NCI-H1092 (cell line): ENCODE measurements around the gene CDC25C.
A peak's percentile ranks its signal among the peaks of the same experiment; 100 is the strongest.
"Not testable (repeated sequence)": the region's sequence is repeated elsewhere in the genome, so short reads cannot be mapped to it uniquely, and the experiment has no call there.

Experiments
- DNase-seq: peaks from one replicate; lab custom pipeline; 2025; lab: John Stamatoyannopoulos, UW

The CDC25C gene

DNA sequence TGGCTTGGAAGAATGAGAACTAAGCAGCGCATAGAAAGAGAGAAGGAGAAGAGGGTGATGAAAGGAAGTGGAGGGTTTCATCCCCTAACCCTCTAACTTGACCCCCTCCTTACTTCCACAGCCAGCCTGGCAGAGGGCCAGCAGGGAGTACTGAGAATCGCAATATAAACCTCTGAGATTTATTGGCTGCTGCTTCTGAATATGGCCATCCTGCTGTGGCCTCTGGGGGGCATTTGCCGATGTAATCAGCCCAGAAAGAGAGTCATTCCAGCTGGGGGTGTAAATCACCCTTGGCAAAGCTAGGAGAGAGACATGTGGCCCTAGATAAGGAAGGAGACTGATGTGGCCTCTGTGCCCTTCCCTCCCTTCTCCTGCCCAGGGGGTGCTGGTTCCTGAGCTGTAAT lies 56.2 kb downstream of the CDC25C start:
- DNase-seq, result peak; percentile 3

DNA sequence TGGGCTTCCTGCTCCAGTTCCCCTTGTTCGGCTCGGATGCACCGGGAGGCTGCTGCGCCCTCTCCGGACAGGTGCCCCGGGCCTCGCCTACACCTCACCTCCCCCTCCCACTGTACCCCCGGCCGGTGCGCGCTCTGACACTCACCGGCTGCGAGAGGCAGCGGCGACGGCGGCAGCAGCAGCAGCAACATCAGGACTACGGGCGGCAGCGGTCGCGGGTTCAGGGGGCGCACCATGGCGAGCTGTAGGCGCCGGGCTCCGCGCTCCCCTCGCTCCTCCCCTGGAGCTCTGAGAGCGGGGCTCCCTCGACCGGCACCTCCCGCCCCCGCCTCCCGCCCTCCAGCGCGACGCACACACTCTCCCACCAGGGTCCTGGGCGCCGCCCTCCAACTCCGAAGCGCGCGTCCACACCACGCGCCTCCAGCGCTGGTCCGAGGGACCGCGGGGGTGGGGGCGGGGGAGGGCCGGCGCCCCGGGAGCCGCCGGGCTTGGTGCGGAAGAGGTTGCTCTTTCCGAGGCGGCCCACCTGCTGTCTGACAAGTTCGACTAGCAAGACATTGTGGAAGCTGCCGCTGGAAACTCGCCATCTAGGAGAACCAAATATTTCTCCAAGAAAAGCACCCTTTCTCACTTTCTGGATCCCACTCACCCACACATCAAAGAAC lies 57.3 kb downstream of the CDC25C start, which contains the start of gene GFRA3:
GFRA3 (minus strand) TSS at position 433 of the 665 bp plus-strand sequence; CDS start at position 236, 197 bp downstream.
- no peak for DNase-seq

DNA sequence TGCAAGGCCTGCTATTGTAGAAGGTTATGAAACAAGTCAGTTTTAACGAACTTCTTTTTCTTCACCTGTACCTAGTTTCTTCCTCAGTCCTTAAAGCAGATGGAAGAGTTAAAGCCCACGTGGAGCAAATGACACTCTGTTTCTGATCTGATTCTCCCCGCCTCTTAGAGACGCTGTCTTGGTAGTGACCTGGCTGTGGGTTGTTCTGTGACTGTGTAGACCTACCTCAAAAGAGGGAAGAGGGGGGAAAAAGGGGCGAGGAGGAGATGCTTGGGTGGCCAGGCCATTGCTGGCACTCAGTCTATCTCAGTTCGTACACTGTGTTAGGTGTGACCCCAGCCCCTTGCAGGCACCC lies 57.8 kb downstream of the CDC25C start:
- DNase-seq, result no peak

DNA sequence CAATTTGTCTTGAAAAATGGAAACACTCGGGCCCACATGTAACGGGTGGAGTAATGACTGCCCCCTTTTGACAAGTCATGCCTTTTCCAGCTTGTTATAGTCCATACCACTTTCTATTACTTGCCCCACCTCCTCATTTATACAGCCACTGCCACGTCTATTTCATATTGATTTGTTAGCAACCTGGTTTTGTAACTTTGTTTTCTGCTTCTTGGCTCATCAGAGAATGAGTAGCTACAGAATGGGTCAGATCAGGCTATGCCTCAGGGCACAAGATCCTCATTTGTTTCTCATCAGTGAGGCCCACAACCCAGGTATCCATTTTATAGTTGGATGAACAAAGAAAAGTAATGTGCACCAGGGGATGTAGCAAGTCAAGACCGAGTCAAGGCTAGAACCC lies 58.9 kb downstream of the CDC25C start:
- no peak for DNase-seq

DNA sequence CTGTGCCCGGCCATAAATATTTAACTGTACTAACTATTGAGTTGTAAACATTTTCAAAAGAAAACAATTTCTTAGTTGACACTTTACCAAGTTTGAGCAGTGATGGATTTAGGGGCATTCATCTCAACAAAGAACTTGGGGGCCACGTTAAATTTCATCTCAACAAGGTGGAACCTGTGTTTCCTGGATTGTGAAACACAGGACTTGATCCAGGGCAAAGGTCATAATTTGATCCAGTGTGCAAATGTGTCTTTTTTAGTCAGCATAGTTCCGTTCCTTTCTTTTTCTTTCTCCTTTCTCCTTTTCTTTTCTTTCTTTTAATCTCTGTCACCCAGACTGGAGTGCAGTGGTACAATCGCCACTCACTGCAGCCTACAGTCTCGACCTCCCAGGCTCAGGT lies 60.3 kb downstream of the CDC25C start:
- DNase-seq, result no peak

DNA sequence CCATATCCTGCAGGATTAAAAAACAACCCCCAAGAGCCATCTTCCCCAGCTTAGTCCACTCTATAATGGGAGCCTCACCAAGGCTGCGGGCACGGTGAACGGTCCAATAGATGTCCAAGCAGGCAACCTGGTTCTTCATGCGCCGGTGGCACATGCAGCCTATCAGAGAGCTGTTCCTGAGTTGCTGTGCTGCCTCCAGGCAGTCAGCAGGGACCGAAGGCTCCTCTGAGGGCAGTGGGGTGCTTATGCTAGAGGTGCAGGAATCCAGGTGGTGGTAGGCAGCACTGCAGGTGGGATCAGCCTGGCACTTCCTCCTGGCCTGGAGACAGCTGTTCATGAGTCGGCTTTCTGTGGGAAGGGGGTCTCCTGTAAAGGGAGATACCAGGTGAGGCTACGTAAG lies 67.4 kb downstream of the CDC25C start:
- DNase-seq, result no peak

DNA sequence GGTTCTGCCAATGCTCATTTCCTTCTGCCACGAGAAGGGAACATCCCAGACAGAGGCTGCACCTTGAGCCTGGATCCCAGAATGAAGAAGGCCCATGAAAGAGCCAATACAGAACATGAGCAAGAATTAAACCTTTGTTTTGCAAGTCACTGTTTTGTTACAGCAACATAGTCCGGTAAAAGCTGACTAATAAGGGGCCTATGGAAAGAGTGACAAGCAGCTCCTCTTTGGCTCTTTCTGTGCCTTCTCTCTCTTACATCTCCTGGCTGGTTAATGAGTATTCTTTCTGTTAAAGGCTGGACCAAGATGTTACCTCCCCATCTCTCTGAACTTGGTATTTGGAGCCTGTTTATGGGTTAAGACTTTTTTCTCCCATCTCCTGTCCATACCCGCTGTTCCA lies 68.0 kb downstream of the CDC25C start:
- no peak for DNase-seq

DNA sequence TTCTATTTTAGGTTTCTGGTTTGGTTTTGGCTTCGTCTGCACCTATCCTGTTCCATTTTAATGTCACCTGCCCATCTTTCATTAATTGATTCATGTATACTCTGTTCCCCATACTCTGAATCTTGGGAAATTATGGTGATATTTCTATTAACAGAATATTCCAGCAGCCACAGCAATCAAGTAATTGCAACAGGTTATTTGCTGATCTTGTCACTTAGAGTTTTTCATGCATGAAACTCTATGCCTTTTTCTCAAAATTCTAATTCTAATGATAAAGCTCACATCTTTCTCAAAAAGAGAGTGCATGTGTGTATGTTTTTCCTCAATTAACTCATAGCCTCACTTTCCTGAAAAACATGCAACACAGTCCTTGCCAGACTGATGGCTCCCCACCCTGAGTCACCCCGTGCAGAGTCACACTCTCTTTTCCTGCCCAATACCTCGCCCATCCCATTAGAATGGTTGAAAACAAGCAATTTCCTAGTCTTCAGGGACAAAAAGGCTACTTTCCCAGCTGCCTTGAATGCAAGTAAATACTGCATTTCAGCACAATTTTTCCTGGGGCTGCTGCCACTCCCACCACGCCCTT lies 72.8 kb downstream of the CDC25C start:
- DNase-seq, result no peak

DNA sequence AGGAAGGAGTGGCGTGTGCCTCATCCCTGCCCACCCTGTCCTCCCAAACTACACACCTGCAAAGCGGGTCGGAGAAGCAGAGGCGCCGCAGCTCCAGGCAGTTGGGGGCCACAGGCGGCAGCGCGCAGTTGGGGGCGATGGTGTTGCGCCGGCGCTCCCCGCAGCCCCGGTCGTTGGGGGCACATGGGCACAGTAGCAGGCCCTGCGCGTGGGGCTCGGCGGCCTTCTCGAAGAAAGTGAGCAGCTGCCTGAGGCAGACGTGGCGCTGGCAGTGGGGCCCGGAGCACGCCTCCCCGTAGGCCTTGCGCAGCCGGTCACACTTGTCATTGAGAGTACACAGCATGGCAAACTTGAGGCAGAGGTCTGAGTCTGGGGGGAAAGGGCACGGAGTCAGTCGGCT lies 74.0 kb downstream of the CDC25C start:
- DNase-seq, result no peak

DNA sequence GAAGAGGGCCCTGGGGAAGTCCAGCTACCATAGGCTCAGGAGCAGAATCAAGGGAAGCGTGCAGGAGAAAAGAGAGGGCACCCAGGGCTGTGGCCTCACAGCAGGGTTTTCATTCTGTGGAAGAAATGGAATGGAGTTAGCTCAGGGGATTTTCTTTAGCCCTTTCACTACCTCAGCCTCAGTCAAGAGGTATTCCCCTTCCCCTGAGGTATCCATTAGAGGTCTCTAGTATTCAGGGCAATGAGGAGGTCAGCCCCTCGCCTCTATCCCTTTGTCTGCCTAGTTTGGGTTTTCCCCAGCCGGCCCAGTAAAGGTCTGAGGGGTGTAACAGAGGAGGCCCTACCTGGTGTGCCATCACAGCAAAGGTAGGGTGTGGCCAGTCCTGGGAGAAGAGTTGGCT lies 78.7 kb downstream of the CDC25C start:
- no peak for DNase-seq

DNA sequence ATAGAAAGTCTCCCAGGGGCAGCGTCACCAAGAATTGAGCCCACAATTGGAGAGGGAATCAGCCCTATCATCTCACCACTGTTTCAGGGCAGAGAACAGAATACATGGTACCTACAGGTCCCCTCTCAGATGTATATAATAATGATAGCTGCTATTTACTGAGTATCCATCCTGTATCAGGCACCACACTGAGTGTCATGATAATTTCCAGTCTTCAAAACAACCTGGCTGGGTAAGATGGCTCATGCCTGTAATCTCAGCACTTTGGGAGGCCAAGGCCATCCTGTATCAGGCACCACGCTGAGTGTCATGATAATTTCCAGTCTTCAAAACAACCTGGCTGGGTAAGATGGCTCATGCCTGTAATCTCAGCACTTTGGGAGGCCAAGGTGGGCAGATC lies 83.8 kb downstream of the CDC25C start:
- not testable (repeated sequence) for DNase-seq

DNA sequence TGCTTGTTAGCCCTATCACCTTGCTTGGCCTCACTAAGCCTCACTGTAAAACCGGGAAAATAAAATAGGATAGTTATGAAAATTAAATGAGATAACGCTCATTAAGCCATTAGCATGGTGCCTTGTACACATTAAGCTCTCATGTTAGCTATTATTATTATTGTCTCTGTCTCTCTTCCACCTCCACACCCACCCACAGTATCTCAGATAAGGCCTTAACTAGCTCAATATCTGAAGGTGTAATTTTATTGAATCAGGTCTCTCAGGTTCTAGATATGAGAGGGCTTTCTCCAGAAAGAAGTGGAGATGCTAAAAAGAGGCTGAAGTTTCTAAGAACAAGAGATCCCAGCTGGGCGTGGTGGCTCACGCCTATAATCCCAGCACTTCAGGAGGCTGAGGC lies 84.8 kb downstream of the CDC25C start:
- no peak for DNase-seq

DNA sequence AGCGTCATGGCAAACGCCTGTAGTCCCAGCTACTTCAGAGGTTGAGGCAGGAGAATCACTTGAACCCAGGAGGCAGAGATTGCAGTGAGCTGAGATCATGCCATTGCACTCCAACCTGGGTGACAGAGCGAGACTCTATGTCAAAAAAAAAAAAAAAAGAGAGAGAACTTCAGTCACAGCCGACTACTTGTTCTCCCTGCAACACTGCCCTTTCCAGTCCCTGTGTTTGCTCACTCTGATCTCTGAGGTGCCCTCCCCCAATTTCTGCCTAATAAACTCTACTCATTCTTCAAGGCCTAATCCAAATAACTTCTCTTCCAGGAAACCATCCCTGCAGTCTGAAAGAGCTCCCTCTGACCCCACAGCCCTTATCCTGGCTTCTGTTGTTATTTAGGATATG lies 85.3 kb downstream of the CDC25C start:
- DNase-seq, result no peak

DNA sequence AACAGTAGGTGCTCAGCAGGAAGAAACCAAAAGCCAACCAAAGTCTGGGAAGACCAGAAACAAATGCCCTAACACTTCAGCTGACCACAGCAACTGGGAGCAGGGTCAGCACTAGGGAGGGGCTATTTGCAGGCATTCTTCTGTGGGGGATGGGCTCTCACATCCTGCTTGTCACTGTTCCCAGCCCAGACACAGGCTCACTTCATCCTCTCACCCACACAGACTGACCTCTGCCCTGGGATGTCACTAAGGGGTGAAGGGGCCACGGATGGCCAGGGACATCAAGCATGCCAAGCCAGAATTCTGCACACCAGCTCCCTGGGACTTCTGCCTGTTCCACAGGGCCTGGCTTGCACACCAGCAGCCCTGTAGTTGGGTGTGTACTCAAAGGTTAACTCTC lies 85.9 kb downstream of the CDC25C start:
- no peak for DNase-seq

DNA sequence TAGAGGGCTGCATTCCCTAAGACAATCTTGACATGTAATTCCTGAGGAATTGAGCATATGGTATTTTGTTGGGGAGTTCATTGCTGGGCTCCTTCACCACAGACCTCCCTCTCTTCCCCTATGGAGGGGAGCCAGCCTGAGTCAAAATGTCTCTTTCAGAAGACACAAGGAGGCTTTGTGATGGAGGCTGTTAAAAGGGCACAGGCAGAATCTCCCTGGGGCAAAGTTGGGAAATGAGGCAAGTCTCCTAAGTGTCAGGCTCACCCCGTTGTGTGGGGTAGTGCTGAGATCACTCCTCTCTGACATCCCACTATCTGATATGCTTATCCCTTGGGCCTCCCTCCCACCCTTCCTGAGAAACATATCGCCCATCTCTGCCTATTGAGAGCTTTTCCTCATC lies 87.8 kb downstream of the CDC25C start:
- no peak for DNase-seq

DNA sequence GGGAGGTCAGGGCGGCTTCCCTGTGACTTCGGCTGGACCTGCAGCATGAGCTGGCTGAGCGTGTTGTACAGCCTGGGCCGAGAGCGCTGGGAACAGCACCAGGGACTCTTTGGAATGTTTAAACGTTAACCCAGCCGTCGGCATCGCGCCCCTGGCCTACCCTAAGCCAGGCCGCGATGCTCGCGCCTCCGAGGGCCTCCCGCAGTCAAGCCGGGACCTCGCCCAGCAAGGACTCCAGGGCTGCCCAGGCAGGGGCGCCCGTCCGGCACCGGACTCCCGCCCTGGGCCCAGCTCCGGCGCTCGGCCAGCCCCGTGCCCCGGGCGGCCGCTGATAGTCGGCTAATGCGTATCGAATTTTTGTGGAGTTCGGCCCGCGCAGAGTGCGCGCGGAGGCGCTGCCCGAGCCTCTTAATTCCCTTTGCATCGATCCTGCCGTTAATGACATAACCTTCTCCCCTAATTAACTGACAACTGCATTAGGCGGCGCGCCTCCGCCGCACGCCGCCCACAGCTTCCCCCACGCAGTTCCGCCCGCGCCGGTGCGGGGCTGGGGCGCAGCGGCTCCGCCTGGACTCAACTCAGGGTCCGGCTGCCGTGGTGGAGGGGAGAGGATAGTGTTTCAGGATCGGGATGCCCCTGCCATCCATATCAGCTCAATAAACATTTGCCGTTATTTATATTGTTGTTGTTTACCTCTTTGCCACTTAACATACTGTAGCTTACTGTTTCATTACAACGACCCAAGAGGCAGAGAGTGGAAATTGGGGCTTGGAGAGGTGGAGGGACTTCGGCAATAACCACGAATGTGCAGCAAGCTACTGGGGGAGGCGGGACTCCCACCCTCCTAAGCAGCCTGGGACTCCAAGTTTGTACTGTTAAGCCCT lies 89.7 kb downstream of the CDC25C start:
- DNase-seq, result no peak

DNA sequence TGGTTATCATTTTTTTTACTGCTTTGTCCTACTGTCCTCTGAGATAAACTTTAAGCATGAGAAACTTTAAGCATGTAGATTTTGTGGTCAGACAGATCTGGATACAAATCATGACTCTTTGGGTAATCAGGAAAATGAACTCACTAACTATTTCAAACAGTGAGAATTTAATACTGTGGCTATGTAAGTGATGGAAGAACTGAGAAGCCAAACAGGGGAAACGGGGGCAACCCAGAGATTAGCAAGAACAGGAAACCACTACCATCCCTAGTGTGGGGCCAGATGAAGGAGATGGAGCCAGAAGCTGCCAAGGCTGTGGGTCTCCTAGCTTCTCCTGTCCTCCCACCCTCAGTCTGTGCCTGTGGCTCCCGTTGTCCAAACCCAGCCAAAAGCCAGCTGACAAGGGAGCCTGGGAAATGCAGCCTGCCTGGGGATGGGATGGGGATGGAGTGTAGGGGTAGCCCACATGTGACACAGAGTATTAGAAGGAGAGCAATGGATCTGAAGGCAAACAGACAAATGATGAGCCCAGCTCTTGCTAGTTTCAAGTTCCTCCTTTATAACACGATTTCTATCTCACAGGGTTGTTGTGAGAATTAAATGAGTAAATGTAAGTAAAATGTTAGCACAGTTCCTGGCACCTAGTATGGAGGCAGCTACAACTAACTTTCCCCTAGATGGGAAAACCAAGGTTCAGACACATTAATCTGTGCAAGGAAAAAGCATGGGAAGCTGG lies 90.8 kb downstream of the CDC25C start:
- DNase-seq, result no peak

DNA sequence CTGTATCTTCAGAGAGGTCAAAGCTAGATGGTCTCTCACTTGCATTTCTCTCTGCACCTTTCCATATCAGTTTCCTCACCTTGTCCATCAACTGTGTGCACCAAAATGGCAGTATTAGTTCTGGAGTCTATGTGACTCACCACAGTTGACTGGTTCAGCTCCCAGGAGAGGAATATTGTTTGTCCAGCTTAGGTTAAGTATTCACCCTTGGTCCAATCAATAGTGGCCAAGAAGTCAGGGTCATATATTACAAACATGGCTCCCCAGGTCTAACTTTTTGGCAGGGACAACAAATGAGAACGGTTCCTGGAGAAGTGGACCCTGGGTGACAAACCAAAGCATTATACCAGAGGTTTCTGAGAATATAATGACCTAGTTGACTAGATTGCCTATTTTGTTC lies 93.6 kb downstream of the CDC25C start:
- DNase-seq, result no peak
